ENCODE measurements around the gene CRADD. TPM values are rescaled to one million over a fixed set of nuclear protein-coding genes. Genes with fewer than 3 reads are reported as not detected.
A peak's percentile ranks its signal among the peaks of the same experiment; 100 is the strongest.
"Not testable (repeated sequence)": the region's sequence is repeated elsewhere in the genome, so short reads cannot be mapped to it uniquely, and the experiment has no call there.

The CRADD gene
- total RNA-seq, 1 donor from 2014 or later, result 30.3 TPM

GRCh38 chr12:93868771-93869170 is 191.6 kb downstream of the CRADD start:
- DNase-seq (ENCODE audit: low spot score), result peak; percentile 15

- DNase-seq (ENCODE audit: low spot score), result no peak
Measured at GRCh38 chr12:93870020-93870795, 193.0 kb downstream of the CRADD start.

GRCh38 chr12:93871566-93871965 is 194.4 kb downstream of the CRADD start:
- not testable (repeated sequence) for DNase-seq (ENCODE audit: low spot score)

- no peak for DNase-seq (ENCODE audit: low spot score)
Measured at GRCh38 chr12:93873561-93873960, 196.4 kb downstream of the CRADD start.

GRCh38 chr12:93875157-93875556 is 198.0 kb downstream of the CRADD start:
- DNase-seq (ENCODE audit: low spot score), result no peak

GRCh38 chr12:93876360-93876759 is 199.2 kb downstream of the CRADD start:
- no peak for DNase-seq (ENCODE audit: low spot score)

GRCh38 chr12:93877446-93877845 is 200.3 kb downstream of the CRADD start:
- DNase-seq (ENCODE audit: low spot score), result no peak

- peak; percentile 27 for DNase-seq (ENCODE audit: low spot score)
Measured at GRCh38 chr12:93879476-93880421, 202.6 kb downstream of the CRADD start.

- DNase-seq (ENCODE audit: low spot score), result no peak
Measured at GRCh38 chr12:93880853-93881522, 203.8 kb downstream of the CRADD start.

GRCh38 chr12:93882763-93883162 is 205.6 kb downstream of the CRADD start:
- no peak for DNase-seq (ENCODE audit: low spot score)

GRCh38 chr12:93883436-93884154 is 206.4 kb downstream of the CRADD start:
- DNase-seq (ENCODE audit: low spot score), result no peak

- no peak for DNase-seq (ENCODE audit: low spot score)
Measured at GRCh38 chr12:93884794-93885460, 207.8 kb downstream of the CRADD start.

GRCh38 chr12:93885973-93886532 is 208.9 kb downstream of the CRADD start:
- DNase-seq (ENCODE audit: low spot score), result not testable (repeated sequence)

GRCh38 chr12:93886533-93887511 is 209.6 kb downstream of the CRADD start:
- DNase-seq (ENCODE audit: low spot score), result no peak

- no peak for DNase-seq (ENCODE audit: low spot score)
Measured at GRCh38 chr12:93888964-93889363, 211.8 kb downstream of the CRADD start.

- no peak for DNase-seq (ENCODE audit: low spot score)
Measured at GRCh38 chr12:93889516-93890212, 212.5 kb downstream of the CRADD start.

- DNase-seq (ENCODE audit: low spot score), result peak; percentile 18
Measured at GRCh38 chr12:93892423-93893268, 215.5 kb downstream of the CRADD start.

Measured in umbilical cord (tissue), 2 donors.